Stimulated activated CD8-positive, alpha-beta memory T cell treated with anti-CD3 and anti-CD28 coated beads, Interleukin-12 subunit alpha, Interleukin-12 subunit beta, amount 100 ng/mL, for 24 hours (primary cell): ENCODE results near the gene PRR18.
"Not testable (repeated sequence)": the region's sequence is repeated elsewhere in the genome, so short reads cannot be mapped to it uniquely, and the experiment has no call there.

ENCODE experiments used
- DNase-seq: peaks from one replicate; pipeline ENCODE4 v3.0.0-alpha.2; 2020; ENCODE audit errors: extremely low read depth

PRR18 gene, protein sequence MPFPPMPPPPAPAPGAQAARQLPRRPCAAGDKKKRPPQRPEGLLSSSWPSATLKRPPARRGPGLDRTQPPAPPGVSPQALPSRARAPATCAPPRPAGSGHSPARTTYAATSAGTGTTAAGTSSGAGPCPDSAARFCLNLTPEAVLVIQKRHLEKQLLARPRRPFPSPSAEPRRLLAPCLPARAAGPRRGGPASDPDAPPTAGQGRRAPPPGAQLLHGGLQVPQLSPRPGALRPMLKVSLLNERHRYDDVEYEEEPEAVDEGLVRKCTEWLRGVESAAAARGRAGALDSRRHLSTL

DNA sequence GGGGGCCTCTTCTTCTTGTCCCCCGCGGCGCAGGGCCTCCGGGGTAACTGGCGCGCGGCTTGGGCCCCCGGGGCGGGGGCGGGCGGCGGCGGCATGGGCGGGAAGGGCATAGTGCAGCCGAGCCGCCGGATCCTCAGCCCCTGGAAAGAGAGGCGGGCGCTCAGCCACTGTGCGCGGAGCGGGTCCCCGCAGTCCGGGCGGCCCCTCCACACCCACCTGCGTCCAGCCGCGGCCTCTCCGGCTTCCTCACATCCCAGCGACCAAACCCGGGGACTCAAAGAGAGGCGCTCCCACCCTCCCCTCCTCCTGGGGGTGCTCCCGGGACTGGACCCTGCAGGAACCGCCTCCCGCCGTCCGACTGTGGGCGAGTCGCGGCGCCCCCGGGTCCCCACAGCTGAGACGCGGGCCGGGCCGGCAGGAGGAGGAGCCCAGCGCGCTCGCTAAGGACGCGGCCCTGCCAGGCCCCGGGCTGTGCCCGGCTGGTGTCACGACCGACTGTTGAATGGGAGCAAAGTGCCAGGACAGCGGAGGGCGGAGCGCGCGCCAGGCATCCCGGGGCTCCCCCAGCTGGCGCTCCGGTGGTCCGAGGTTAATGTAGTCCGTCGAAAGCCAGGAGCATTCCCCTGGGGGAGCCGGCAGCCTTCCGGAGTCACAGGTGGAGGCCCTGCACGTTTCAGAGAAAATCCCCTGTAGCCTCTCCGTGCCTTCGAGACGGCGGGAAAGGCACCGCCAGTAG, at the start of gene PRR18:
Gene PRR18, minus strand, starts transcription at position 360 of the 736 bp plus-strand sequence. Its CDS starts 250 bp downstream, at position 110.
- no peak for DNase-seq

DNA sequence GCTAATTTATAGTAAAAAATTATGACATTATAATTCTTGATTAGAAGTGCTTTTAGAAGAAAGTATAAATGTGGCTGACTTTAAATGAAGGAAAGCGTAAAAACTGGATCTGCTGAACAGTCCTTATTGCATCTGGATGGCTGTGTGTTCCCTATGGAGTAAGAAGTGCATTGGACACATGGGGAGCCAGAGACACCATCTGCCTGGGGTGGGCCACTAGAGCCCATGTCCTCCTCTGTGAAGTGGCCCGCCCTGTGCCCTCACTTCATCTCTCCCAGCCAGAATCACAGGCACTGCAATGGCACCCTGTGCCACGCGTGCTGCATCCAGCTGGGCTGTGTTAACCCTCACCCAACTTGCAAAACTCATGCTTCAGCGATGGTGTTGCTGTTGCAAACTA, 47.4 kb upstream of the PRR18 start:
- no peak for DNase-seq

DNA sequence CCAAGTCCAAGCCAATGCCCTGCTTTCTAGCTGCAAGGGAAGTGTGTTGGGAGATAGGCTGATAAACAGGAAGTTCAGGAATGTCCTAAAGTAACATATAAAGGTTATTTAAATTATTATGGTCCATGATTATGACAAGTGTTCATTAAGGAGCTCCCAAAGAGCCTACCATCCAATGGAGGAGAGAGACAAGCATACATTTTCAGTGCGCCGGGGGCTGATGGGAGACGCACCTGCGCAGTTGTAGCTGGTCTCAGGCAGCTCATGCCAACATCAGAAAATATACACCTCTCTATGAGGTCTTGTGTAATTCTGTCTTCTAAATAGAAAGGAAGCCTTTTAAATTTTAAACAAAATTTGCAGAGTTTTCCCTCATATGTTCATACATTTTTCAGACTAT, 46.8 kb upstream of the PRR18 start:
- no peak for DNase-seq

DNA sequence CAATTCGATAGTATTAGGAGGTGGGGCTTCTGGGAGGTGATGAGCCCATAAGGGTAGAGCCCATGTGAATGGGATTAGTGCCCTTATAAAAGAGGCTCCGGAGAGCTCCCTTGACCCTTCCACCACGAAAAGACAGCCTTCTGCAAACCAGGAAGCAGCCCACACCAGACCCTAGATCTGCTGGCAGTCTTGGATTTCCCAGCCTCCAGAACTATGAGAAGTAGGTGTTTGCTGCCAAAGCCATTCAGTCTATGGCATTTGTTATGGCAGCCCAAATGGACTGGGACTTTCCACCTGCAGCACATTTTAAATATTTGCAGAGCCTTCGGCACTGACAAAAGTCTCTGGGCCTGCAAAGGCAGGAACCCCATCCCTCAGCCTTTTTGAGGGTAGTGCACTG, 46.0 kb upstream of the PRR18 start:
- DNase-seq: no peak

DNA sequence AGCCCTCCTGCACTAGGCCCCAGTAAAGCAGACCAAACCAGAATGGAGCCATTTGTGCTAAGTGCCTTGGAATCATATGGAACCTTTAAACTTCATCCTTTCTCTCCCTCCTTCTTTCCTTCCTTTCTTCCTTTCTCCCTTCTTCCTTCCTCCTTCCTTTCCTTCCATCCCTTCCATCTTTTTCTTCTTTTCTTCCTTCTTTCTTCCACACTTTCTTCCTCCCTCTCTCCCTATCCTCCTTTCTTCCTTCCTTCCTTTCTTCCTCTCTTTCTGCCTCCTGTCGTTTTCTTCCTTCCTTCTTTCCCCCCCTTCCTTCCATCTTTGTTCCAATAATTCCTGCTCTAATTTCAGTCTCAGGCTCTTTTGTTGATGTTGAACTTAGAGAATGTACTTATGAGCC, 45.3 kb upstream of the PRR18 start:
- no peak for DNase-seq

- DNase-seq: no peak
Observed at GRCh38 chr6:166352923-166353322, 44.7 kb upstream of the PRR18 start.

- DNase-seq: no peak
Observed at GRCh38 chr6:166351715-166352285, 43.6 kb upstream of the PRR18 start.

GRCh38 chr6:166348305-166348949, 40.2 kb upstream of the PRR18 start:
- no peak for DNase-seq

GRCh38 chr6:166346965-166347364, 38.8 kb upstream of the PRR18 start:
- no peak for DNase-seq

DNA sequence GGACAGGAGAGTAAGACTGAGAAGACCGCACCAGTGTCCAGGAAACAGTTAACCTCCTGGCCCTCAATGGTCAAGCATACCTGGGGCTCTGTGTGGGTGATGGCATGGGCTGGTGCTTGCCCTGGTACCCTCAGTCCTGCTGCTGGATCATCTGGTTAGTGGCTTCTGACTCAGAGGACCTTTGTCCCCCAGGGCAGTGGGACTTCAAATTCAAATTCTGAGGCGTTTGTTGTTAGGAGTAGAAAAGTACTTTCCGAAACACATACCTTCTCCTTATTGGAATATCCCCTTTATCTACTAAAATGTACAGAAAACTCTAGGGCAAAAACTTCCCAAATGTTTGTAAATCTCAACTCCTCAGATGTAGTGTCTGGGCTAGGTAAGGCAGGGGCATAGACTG, 38.3 kb upstream of the PRR18 start:
- no peak for DNase-seq

DNA sequence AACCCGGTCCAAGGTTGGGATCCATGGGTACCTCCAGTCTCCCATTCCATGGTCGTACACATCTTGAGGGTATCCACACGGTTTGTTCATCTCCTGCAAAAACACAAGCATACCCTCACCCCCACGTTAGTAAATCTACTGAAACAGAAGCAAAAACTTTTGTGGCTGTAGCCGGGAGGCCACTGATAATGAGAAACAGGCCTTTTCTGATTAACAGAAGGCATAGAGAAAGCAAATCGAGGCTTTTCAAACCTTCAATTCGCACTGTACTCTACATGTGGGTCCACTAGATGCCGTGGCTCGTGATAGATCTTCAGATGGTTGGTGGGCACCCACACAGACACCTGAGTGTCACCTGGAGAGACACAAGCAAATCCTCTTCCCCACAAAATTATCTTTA, 37.5 kb upstream of the PRR18 start:
- not testable (repeated sequence) for DNase-seq

DNA sequence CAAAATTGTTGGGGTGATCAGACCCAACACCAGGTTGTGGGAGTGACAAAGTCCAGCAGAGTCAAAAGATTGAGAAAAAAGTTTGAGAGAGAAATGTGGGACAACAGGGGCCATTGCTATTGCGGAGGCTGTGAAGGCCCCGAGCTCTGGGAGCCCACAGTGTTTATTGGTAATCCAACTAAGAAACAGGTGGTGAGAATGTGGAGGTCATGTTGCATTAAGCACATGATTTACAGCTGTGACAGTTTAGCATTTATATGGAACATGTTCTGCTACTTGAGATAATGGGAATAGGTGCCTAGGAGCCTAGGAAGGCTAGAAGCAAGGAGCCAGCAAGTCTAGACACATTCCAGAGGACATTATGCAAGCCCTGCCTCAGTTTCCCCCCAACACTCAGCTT, 36.7 kb upstream of the PRR18 start:
- not testable (repeated sequence) for DNase-seq

DNA sequence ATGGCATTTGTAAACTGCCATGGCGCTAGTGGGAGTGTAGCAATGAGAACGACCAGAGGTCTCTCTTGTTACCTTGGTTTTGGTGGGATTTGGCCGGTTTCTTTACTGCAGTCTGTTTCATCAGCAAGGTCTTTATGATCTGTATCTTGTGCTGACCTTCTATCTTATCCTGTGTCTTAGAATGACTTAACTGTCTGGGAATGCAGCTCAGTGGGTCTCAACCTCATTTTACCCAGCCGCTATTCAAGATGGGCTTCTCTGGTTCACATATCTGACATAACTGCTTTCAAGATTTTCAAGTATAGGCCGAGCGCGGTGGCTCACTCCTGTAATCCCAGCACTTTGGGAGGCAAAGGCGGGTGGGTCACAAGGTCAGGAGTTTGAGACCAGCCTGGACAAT, 36.0 kb upstream of the PRR18 start:
- DNase-seq: no peak

DNA sequence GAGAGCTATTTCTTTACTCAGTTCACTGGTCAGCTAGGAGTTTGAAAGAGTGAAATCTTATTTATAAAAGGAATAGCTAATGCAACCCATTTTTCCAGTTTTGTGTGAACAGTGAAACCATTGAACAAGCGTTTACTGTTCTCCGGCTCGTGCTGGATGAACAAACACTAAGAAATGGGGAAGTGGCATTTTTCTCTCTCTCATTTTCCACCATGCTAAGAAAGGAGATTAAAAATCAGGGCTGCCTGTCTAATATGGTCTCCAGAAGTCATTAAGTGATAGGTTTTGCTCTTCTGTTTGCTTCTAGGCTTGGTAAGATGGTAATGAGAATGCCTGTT, 34.9 kb upstream of the PRR18 start:
- no peak for DNase-seq

- peak; percentile 67 for DNase-seq
Observed at GRCh38 chr6:166342349-166343149, 34.4 kb upstream of the PRR18 start, which contains the start of gene SFT2D1. TSS of gene SFT2D1 (minus strand) at chr6:166342545. CDS start at chr6:166342481, 64 bp downstream.

- DNase-seq: no peak
Observed at GRCh38 chr6:166341977-166342348, 33.8 kb upstream of the PRR18 start.

GRCh38 chr6:166341464-166341863, 33.3 kb upstream of the PRR18 start:
- no peak for DNase-seq

GRCh38 chr6:166338854-166339253, 30.7 kb upstream of the PRR18 start:
- no peak for DNase-seq

DNA sequence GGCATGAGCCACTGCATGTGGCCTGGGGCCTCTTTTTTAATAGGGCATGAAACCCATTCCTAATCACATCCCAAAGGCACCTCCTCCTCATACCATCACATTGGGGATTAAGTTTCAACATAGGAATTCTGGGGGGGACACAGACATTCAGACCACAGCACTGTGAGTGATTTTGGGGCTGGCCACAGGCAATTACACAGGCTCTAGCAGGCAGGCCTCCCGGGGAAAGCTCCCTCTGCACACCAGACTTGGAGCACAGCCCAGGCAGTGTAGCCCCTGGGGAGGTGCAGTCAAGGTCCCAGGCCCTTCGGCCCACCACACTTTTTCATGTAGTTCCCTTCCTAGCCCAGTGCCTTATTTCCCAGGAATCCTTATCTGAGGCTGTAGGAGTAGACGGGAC, 28.7 kb upstream of the PRR18 start:
- no peak for DNase-seq

- no peak for DNase-seq
Observed at GRCh38 chr6:166335378-166336302, 27.4 kb upstream of the PRR18 start.

GRCh38 chr6:166334878-166335277, 26.7 kb upstream of the PRR18 start:
- no peak for DNase-seq
